Subcutaneous abdominal adipose tissue (tissue), 5 donors: ENCODE data around the gene ABLIM2.

Experiments
- H3K27ac ChIP-seq: one replicate; pipeline ENCODE4 v1.7.0; 2013; ENCODE audit warnings: low read depth, mild to moderate bottlenecking, inconsistent platforms, low read length, moderate library complexity
- H3K27me3 ChIP-seq, 5 donors: one replicate each; pipeline ENCODE4 v1.7.0; 2013; ENCODE audit warnings: low read length in 5 of 5, inconsistent platforms in 1 of 5; ENCODE audit not compliant: control insufficient read depth in 5 of 5, insufficient read depth in 4 of 5
- H3K36me3 ChIP-seq, 5 donors: one replicate each; pipeline ENCODE4 v1.7.0; 2013; ENCODE audit warnings: low read length in 5 of 5; ENCODE audit not compliant: control insufficient read depth in 5 of 5, insufficient read depth in 5 of 5
- H3K4me1 ChIP-seq, 5 donors: one replicate each; pipeline ENCODE4 v1.7.0; 2013; ENCODE audit warnings: low read length in 5 of 5, mild to moderate bottlenecking in 3 of 5, moderate library complexity in 1 of 5; ENCODE audit not compliant: control insufficient read depth in 5 of 5, insufficient read depth in 5 of 5
- H3K4me3 ChIP-seq, 5 donors: one replicate each; pipeline ENCODE4 v1.7.0; 2013; ENCODE audit warnings: low read length in 5 of 5, low read depth in 1 of 5
- H3K9ac ChIP-seq, 5 donors: one replicate each; pipeline ENCODE4 v1.7.0; 2013; ENCODE audit warnings: low read length in 5 of 5, mild to moderate bottlenecking in 4 of 5, moderate library complexity in 3 of 5
- H3K9me3 ChIP-seq, 5 donors: one replicate each; pipeline ENCODE4 v1.7.0; 2013; ENCODE audit warnings: low read length in 5 of 5; ENCODE audit not compliant: control insufficient read depth in 5 of 5
- donor health status: healthy.
- donor health status: healthy.
- donor health status: healthy.
- donor health status: healthy.
- donor health status: healthy.

ABLIM2 gene

DNA sequence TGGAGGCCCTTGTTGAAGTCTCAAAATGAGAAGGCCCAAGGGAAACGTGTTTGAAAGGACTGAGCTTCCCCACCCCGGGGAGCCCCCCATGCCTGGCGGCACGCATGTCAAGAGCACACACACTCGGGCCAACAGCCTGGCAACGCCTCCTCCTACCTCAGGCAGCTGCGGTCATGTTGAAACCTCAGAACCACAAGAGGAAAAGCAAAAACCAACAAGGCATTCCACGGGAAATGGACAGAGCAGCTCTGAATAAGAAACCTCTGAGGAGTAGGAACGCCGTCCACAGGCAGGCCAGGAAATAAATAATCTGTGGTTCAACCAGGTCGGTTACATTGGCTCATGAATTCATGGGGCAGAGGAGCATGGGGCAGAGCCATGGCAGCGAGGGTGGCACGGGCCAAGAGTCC is 123.2 kb downstream of the ABLIM2 start:
- no peaks in the 10 kb centered on the region for H3K9me3 ChIP-seq
- peaks cover 0 to 32% (median 0%) of the 10 kb centered on the region in 5 donors for H3K4me1 ChIP-seq
- H3K27me3 ChIP-seq, result peaks cover 0 to 3% (median 0%) of the 10 kb centered on the region in 5 donors
- H3K4me3 ChIP-seq, result no peak overlapping the region
- H3K9ac ChIP-seq, result no peak overlapping the region
- no peak overlapping the region for H3K27ac ChIP-seq
- H3K36me3 ChIP-seq, result no peaks in the 10 kb centered on the region

DNA sequence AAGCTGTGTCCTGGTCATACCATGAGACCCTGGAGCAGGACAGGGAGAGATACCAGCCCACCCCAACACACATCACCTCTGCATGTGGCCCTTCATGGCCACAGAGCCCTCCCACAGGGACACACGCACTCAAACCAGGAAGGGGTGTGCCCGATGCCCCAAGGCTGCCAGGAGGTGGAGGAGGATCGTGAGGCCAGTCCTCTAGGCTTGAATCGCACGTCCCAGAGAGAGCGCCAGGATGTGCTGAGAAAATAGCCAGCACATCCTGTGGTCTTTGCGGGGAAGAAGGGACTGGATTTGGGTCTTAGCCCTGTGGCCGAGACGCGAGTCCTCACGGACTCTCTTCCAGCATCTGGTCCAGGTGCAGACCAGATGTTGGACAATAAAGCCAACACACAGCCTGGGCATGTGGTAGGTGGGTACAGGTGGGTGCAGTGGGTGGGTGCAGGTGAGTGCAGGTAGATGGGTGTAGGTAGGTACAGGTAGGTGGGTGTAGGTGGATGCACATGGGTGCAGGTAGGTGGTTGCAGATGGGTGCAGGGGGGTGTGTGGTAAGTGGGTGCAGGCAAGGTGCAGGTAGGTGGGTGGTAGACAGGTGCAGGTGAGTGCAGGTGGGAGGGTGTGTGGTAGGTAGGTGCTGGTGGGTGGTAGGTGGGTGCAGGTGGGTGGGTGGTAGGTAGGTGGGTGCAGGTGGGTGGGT is 124.6 kb downstream of the ABLIM2 start:
- H3K27me3 ChIP-seq, result peaks cover 0 to 3% (median 0%) of the 10 kb centered on the region in 5 donors
- no peaks in the 10 kb centered on the region for H3K36me3 ChIP-seq

DNA sequence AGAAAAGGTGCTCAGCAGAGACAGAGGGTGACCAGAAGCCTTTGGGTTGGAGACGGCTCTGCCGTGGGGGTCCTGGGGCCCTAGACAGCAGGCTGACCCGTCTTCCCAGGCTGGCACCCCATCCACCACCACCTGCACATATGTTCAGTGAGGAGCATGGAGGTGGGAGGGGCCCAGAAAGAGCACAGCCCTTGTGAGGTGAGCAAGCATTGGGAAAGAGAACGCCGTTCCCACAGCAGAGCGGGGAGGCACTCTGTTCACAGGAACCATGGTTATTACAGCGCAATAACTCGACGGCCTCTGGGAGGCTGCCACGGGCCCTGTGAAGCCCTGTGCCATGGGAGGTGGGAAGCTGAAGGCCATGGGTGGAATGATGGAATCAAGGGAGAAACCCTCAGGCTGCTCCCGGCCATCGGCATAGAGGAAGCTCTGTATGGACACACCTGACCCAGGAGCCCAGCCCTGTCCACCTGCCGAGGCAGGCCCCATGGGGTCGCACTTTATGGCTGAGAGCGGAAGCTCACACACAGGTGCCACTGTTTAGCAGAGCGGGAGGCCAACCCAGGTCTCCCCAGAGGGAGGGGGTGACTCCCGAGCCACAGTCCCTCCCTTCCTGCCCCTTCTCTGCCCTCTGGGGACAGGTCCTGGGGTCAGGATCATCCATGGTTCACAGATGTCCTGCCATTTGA is 125.4 kb downstream of the ABLIM2 start:
- no peak overlapping the region for H3K27ac ChIP-seq
- H3K4me3 ChIP-seq, result no peak overlapping the region
- peaks cover 0 to 14% (median 0%) of the 10 kb centered on the region in 5 donors for H3K4me1 ChIP-seq
- peaks cover 0 to 3% (median 0%) of the 10 kb centered on the region in 5 donors for H3K27me3 ChIP-seq
- no peaks in the 10 kb centered on the region for H3K9me3 ChIP-seq
- H3K36me3 ChIP-seq, result peaks cover 0 to 3% (median 0%) of the 10 kb centered on the region in 5 donors
- no peak overlapping the region for H3K9ac ChIP-seq

More for the DNA sequence above, 124.6 kb downstream of the ABLIM2 start:
- Histone ChIP-seq H3K27ac (no peak overlapping the region), H3K9me3 (no peaks in the 10 kb centered on the region), H3K9ac (no peak overlapping the region), H3K4me3 (no peak overlapping the region), H3K4me1 (peaks cover 0 to 20% (median 0%) of the 10 kb centered on the region in 5 donors)

DNA sequence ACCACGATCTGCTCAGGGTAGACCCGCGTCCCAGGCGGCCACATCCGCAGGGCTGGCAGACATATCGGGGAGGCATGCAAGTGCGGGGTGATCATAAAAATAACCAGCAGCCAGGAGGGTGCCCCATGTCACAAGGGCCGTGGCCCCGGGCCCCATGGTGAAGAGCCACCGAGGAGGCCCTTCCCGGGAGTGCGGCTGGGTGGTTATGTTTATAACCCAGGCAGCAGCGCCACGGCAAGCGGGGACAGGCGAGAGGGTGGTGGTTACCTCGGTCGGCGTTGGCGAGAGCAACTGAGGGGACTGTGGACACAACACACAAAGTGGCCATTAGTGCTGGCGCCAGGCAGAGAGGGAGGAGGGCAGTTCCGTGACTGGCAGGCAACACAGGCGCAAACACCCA is 126.2 kb downstream of the ABLIM2 start:
- H3K36me3 ChIP-seq, result peaks cover 0 to 3% (median 0%) of the 10 kb centered on the region in 5 donors
- H3K27me3 ChIP-seq, result peaks cover 0 to 3% (median 0%) of the 10 kb centered on the region in 5 donors

DNA sequence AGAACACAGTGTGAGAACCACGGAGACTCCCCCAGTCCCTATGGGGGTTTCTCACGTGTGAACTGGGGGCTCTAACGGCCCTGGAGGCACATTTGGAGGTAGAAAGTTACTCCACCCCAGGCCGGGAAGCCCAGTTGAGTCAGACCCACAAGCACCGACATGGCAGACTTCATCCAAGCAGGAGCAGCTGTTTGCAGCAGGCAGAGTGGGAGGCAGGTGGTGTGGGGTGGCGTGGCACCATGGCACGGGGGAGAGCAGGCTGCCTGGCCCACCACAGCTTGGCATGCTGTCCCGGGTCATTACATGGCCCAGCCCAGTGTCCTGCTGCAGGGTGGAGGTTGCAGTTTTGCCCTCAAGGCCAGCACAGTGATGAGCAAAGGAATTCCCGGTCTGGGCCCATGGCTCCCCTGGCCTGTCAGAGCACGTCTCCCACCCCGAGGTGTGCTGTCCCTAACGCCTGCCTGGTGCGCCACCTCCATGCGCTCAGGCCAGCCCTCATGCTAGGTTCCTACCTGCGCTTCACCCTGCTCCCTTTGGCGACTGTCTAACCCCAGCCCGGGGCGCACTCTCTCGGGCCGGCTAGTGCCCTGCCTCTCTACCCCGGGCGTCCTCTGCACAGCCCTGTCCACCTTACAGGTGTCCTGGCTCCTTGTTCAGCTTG is 128.4 kb downstream of the ABLIM2 start:
- Histone ChIP-seq H3K9ac (no peak overlapping the region), H3K36me3 (peaks cover 0 to 5% (median 0%) of the 10 kb centered on the region in 5 donors), H3K4me1 (peaks cover 0 to 6% (median 0%) of the 10 kb centered on the region in 5 donors), H3K9me3 (no peaks in the 10 kb centered on the region), H3K4me3 (no peak overlapping the region), H3K27ac (no peak overlapping the region), H3K27me3 (peaks cover 0 to 3% (median 0%) of the 10 kb centered on the region in 5 donors)

More for the DNA sequence above, 126.2 kb downstream of the ABLIM2 start:
- Histone ChIP-seq H3K9me3 (no peaks in the 10 kb centered on the region), H3K4me3 (no peak overlapping the region), H3K27ac (no peak overlapping the region), H3K9ac (no peak overlapping the region), H3K4me1 (peaks cover 0 to 14% (median 0%) of the 10 kb centered on the region in 5 donors)

DNA sequence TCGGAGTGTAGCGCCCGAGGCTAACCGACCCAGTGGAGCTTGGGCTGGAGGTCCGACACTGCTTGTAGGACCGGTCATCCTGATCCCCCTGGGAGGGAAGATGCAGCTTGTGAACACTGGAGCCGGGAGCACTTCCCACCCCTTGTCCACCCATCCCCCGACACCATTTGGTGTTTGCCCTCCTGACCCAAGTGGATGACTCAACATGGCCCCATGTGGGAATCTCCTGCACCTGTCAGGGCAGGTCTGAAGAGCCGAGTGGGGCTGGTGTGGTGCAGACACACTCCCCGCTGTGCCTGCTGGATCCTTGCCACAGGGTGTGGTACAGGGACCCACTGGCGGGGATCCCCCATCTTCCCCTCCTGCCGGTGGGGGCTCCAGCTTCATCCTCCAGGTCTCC is 128.9 kb downstream of the ABLIM2 start:
- Histone ChIP-seq H3K4me1 (peaks cover 0 to 3% (median 0%) of the 10 kb centered on the region in 5 donors), H3K4me3 (no peak overlapping the region), H3K27me3 (peaks cover 0 to 3% (median 0%) of the 10 kb centered on the region in 5 donors), H3K27ac (no peak overlapping the region), H3K9me3 (no peaks in the 10 kb centered on the region), H3K36me3 (peaks cover 0 to 5% (median 0%) of the 10 kb centered on the region in 5 donors), H3K9ac (no peak overlapping the region)

DNA sequence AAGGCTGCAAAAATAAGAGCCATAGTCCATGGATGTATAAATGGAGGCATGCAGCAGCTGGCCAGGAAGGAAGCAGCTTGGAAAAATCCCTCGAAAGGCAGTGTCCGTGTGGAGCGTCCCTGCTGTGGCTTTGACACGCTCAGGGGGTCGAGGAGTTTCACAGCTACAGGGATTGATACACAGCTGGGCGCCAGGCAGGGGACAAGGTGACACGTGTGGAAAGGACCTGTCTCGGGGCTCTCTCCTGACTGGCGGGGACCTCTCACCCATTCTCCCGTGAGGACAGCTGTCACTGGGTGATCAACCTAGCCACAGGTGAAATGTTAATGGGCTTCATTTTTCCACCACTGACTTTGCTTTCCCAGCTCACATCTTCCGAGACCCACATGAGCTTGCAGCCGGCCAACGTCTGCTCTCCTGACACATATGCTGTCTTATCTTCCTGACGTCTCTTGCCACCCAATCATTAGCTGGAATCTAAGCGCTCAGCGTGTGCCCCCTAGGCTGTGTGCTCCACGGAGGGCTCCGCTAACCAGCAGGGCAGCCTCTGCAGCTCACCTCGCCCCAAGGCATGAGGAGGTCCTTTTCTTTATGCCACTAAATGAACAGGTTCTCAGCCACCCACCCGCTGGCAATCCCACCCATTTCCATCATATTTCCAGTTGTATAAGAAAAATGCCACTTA is 129.6 kb downstream of the ABLIM2 start:
- peaks cover 0 to 5% (median 0%) of the 10 kb centered on the region in 5 donors for H3K36me3 ChIP-seq
- H3K27me3 ChIP-seq, result peaks cover 0 to 3% (median 3%) of the 10 kb centered on the region in 5 donors
- H3K4me1 ChIP-seq, result peaks cover 0 to under 1% (median 0%) of the 10 kb centered on the region in 5 donors
- H3K9ac ChIP-seq, result no peak overlapping the region
- H3K9me3 ChIP-seq, result no peaks in the 10 kb centered on the region
- H3K4me3 ChIP-seq, result no peak overlapping the region
- no peak overlapping the region for H3K27ac ChIP-seq

DNA sequence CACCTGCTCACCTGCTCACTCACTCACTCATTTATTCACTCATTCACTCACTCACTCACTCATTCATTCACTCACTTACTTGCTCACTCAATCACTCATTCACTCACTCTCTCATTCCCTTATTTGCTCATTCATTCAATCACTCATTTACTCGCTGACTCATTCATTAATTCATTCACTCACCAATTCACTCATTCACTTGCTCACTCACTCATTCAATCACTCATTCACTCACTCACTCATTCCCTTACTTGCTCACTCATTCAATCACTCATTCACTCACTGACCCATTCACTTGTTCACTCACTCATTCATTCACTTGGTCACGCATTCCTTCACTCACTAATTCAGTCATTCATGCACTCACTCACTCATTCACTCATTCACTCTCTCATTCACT is 130.2 kb downstream of the ABLIM2 start:
- Histone ChIP-seq H3K27ac (no peak overlapping the region), H3K36me3 (peaks cover 0 to 5% (median 0%) of the 10 kb centered on the region in 5 donors), H3K27me3 (peaks cover 0 to 6% (median 3%) of the 10 kb centered on the region in 5 donors), H3K9me3 (no peaks in the 10 kb centered on the region), H3K9ac (no peak overlapping the region), H3K4me1 (no peaks in the 10 kb centered on the region), H3K4me3 (no peak overlapping the region)

DNA sequence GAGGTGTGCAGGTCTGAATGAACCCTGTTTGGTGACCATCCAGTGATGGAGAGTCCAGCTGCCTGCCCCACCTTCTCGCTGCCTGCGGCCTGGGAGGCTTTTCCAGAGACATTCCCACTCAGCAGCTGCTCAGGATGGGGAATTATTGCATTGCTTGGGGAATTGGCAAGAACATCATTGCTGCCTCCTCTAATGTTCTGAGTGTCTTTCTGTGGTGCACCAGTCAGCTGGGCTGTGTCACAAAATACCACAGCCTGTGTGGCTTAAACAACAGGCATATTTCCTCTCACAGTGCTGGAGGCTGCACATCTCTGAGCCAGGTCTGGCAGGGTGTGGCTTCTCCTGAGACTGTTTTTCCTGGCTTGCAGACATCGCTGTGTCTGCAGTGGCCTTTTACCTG is 132.2 kb downstream of the ABLIM2 start:
- Histone ChIP-seq H3K36me3 (peaks cover 0 to 5% (median 0%) of the 10 kb centered on the region in 5 donors), H3K9me3 (no peaks in the 10 kb centered on the region), H3K4me3 (no peak overlapping the region), H3K4me1 (no peaks in the 10 kb centered on the region), H3K27ac (no peak overlapping the region), H3K27me3 (peaks cover 0 to 6% (median 5%) of the 10 kb centered on the region in 5 donors), H3K9ac (no peak overlapping the region)
